HEK293T (cell line): ENCODE data around the gene C20orf141.

ENCODE experiments used
- BHLHE40 ChIP-seq: fragments of 450-650 bp; IDR thresholded peaks from 2 replicates; pipeline ENCODE4 v1.6.1; 2016; ENCODE audit warnings: mild to moderate bottlenecking, moderate library complexity, borderline replicate concordance
- CTBP1 ChIP-seq: fragments of 450-650 bp; IDR thresholded peaks from 2 replicates; pipeline ENCODE4 v1.6.1; 2016; ENCODE audit warnings: borderline replicate concordance
- ELF4 ChIP-seq: fragments of 450-650 bp; IDR thresholded peaks from 2 replicates; pipeline ENCODE4 v1.6.1; 2017; ENCODE audit warnings: antibody characterized with exemption
- FOXA1 ChIP-seq: fragments of 450-650 bp; IDR thresholded peaks from 2 replicates; pipeline ENCODE4 v1.6.1; 2016; ENCODE audit warnings: mild to moderate bottlenecking
- FOXK2 ChIP-seq: fragments of 450-650 bp; IDR thresholded peaks from 2 replicates; pipeline ENCODE4 v1.6.1; 2016; ENCODE audit warnings: mild to moderate bottlenecking
- FOXM1 ChIP-seq: fragments of 450-650 bp; IDR thresholded peaks from 2 replicates; pipeline ENCODE4 v1.6.1; 2017; ENCODE audit warnings: mild to moderate bottlenecking, borderline replicate concordance
- HDGF ChIP-seq: fragments of 450-650 bp; IDR thresholded peaks from 2 replicates; pipeline ENCODE4 v1.6.1; 2017; ENCODE audit warnings: antibody characterized with exemption, borderline replicate concordance
- L3MBTL2 ChIP-seq: fragments of 450-650 bp; conservative IDR thresholded peaks from 2 replicates; pipeline ENCODE4 v1.6.1; 2016; ENCODE audit warnings: mild to moderate bottlenecking
- LEF1 ChIP-seq: fragments of 450-650 bp; IDR thresholded peaks from 2 replicates; pipeline ENCODE4 v1.6.1; 2017; ENCODE audit warnings: mild to moderate bottlenecking, borderline replicate concordance
- NFRKB ChIP-seq: fragments of 450-650 bp; IDR thresholded peaks from 2 replicates; pipeline ENCODE4 v1.6.1; 2016; ENCODE audit warnings: mild to moderate bottlenecking, moderate library complexity
- PKNOX1 ChIP-seq: fragments of 450-650 bp; IDR thresholded peaks from 2 replicates; pipeline ENCODE4 v1.6.1; 2016
- SP1 ChIP-seq: fragments of 450-650 bp; IDR thresholded peaks from 2 replicates; pipeline ENCODE4 v1.6.1; 2017
- SUZ12 ChIP-seq: fragments of 450-650 bp; IDR thresholded peaks from 2 replicates; pipeline ENCODE4 v1.6.1; 2016; ENCODE audit warnings: mild to moderate bottlenecking
- TARDBP ChIP-seq: fragments of 450-650 bp; IDR thresholded peaks from 2 replicates; pipeline ENCODE4 v1.6.1; 2016

- no peak for TF ChIP-seq FOXM1
- TF ChIP-seq BHLHE40, result no peak
- no peak for TF ChIP-seq L3MBTL2
- TF ChIP-seq FOXA1, result no peak
- TF ChIP-seq SUZ12, result no peak
- no peak for TF ChIP-seq SP1
- TF ChIP-seq HDGF, result no peak
- TF ChIP-seq ELF4, result no peak
- TF ChIP-seq CTBP1, result no peak
- no peak for TF ChIP-seq LEF1
- no peak for TF ChIP-seq NFRKB
- TF ChIP-seq PKNOX1, result no peak
- no peak for TF ChIP-seq FOXK2
- no peak for TF ChIP-seq TARDBP
These were observed 1.3 kb downstream of the C20orf141 start, which contains the start of gene TMEM239 for GRCh38 chr20:2816030-2816582.
